Measurements from ENCODE around the gene B4GALNT2.

Gene B4GALNT2

GRCh38 chr17:49093131-49093530 is 39.4 kb upstream of the B4GALNT2 start:
- Histone ChIP-seq H3K4me3 (replicated peaks; ENCODE audit: insufficient read depth, low read length) (no peak overlapping the region), H3K27ac (replicated peaks) (no peak overlapping the region), H3K27me3 (ENCODE audit: insufficient read depth, poor library complexity, severe bottlenecking) (peaks cover 3% of the 10 kb centered on the region)
- no peak for DNase-seq (ENCODE audit: low read depth in 1 of 2, low spot score in 1 of 2)
- TF ChIP-seq REST (IDR thresholded peaks at IDR 0.05; ENCODE audit: insufficient replicate concordance, low read depth) (no peak), POLR2AphosphoS5 (IDR thresholded peaks at IDR 0.05; ENCODE audit: low read depth) (no peak), CTCF (IDR thresholded peaks at IDR 0.05; ENCODE audit: insufficient read depth, low read length) (no peak), SPI1 (IDR thresholded peaks at IDR 0.05; ENCODE audit: borderline replicate concordance, low read depth) (no peak), GABPA (IDR thresholded peaks at IDR 0.05; ENCODE audit: low read depth) (no peak)

GRCh38 chr17:49100601-49101000 is 32.0 kb upstream of the B4GALNT2 start:
- H3K27ac ChIP-seq (replicated peaks) = no peak overlapping the region

More at GRCh38 chr17:49100601-49101000, 32.0 kb upstream of the B4GALNT2 start:
- Histone ChIP-seq H3K4me3 (replicated peaks; ENCODE audit: insufficient read depth, low read length) (no peak overlapping the region), H3K27me3 (ENCODE audit: insufficient read depth, poor library complexity, severe bottlenecking) (no peaks in the 10 kb centered on the region)
- no peak for DNase-seq (ENCODE audit: low read depth in 1 of 2, low spot score in 1 of 2)
- TF ChIP-seq POLR2AphosphoS5 (IDR thresholded peaks at IDR 0.05; ENCODE audit: low read depth) (no peak), REST (IDR thresholded peaks at IDR 0.05; ENCODE audit: insufficient replicate concordance, low read depth) (no peak), GABPA (IDR thresholded peaks at IDR 0.05; ENCODE audit: low read depth) (no peak), SPI1 (IDR thresholded peaks at IDR 0.05; ENCODE audit: borderline replicate concordance, low read depth) (no peak), CTCF (IDR thresholded peaks at IDR 0.05; ENCODE audit: insufficient read depth, low read length) (no peak)
